ENCODE data around the gene CD82. TPM values are rescaled to one million over a fixed set of nuclear protein-coding genes. Genes with fewer than 3 reads are reported as not detected.
A peak's percentile ranks its signal among the peaks of the same experiment; 100 is the strongest.

Gene CD82
- total RNA-seq, 1 donor from 2014 or later, result 4.4 TPM

- H3K36me3 Mint-ChIP-seq (ENCODE audit: unreplicated experiment), result no peaks in the 10 kb centered on the region
- peak; percentile 99 for TF ChIP-seq CTCF (IDR thresholded peaks at IDR 0.05; ENCODE audit: partially characterized antibody, unreplicated experiment)
- peaks cover 2% of the 10 kb centered on the region for H3K9me3 Mint-ChIP-seq (ENCODE audit: unreplicated experiment)
- DNase-seq, result peak; percentile 89
- H3K4me1 Mint-ChIP-seq (ENCODE audit: low read depth, unreplicated experiment), result peaks cover 14% of the 10 kb centered on the region
- peaks cover 5% of the 10 kb centered on the region for H3K27me3 Mint-ChIP-seq (ENCODE audit: unreplicated experiment)
- H3K27ac Mint-ChIP-seq (ENCODE audit: unreplicated experiment), result no peak overlapping the region
- H3K4me3 Mint-ChIP-seq (ENCODE audit: unreplicated experiment), result no peak overlapping the region
Observed at GRCh38 chr11:44621140-44621681, 55.7 kb downstream of the CD82 start.

- no peaks in the 10 kb centered on the region for H3K36me3 Mint-ChIP-seq (ENCODE audit: unreplicated experiment)
- no peak for TF ChIP-seq CTCF (IDR thresholded peaks at IDR 0.05; ENCODE audit: partially characterized antibody, unreplicated experiment)
- peaks cover 14% of the 10 kb centered on the region for H3K4me1 Mint-ChIP-seq (ENCODE audit: low read depth, unreplicated experiment)
- no peak overlapping the region for H3K4me3 Mint-ChIP-seq (ENCODE audit: unreplicated experiment)
- no peak for DNase-seq
- peaks cover 5% of the 10 kb centered on the region for H3K27me3 Mint-ChIP-seq (ENCODE audit: unreplicated experiment)
- peaks cover 2% of the 10 kb centered on the region for H3K9me3 Mint-ChIP-seq (ENCODE audit: unreplicated experiment)
- no peak overlapping the region for H3K27ac Mint-ChIP-seq (ENCODE audit: unreplicated experiment)
Observed at GRCh38 chr11:44621784-44622183, 56.3 kb downstream of the CD82 start.

DNA sequence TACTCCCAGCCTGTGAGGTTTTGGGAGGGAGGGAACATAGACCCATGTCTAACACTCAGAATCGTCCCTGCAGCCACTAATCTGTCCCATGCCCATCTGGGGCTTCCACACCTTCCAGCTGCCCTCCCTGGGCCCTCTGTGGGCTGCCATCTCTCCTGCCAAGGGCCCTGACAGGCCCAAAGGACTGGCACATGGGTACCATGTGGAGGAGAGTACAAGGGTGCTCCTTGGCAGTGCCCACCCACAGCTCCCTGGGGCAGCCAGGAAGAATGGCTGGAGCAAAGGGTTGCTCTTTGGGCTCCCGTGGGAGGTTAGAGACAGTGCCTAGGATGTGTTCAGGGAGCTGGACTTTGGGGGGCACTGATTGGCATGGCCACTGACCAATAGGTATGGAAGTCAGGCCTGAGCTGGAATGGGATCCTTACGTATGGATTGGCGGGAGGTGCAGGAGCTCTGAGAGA lies 56.8 kb downstream of the CD82 start:
- Mint-ChIP-seq H3K9me3 (ENCODE audit: unreplicated experiment) (peaks cover 2% of the 10 kb centered on the region), H3K27ac (ENCODE audit: unreplicated experiment) (no peak overlapping the region), H3K4me1 (ENCODE audit: low read depth, unreplicated experiment) (peaks cover 15% of the 10 kb centered on the region), H3K36me3 (ENCODE audit: unreplicated experiment) (no peaks in the 10 kb centered on the region), H3K4me3 (ENCODE audit: unreplicated experiment) (no peak overlapping the region), H3K27me3 (ENCODE audit: unreplicated experiment) (peaks cover 5% of the 10 kb centered on the region)
- TF ChIP-seq CTCF (IDR thresholded peaks at IDR 0.05; ENCODE audit: partially characterized antibody, unreplicated experiment), result no peak
- DNase-seq, result no peak

- H3K27ac Mint-ChIP-seq (ENCODE audit: unreplicated experiment), result no peak overlapping the region
Observed at GRCh38 chr11:44622721-44623258, 57.3 kb downstream of the CD82 start.

More at GRCh38 chr11:44622721-44623258, 57.3 kb downstream of the CD82 start:
- Mint-ChIP-seq H3K4me1 (ENCODE audit: low read depth, unreplicated experiment) (peaks cover 18% of the 10 kb centered on the region), H3K4me3 (ENCODE audit: unreplicated experiment) (no peak overlapping the region), H3K9me3 (ENCODE audit: unreplicated experiment) (peaks cover 2% of the 10 kb centered on the region), H3K27me3 (ENCODE audit: unreplicated experiment) (peaks cover 5% of the 10 kb centered on the region), H3K36me3 (ENCODE audit: unreplicated experiment) (no peaks in the 10 kb centered on the region)
- no peak for DNase-seq
- no peak for TF ChIP-seq CTCF (IDR thresholded peaks at IDR 0.05; ENCODE audit: partially characterized antibody, unreplicated experiment)

All from glutamatergic neuron (in vitro differentiated cells).